CD4-positive, alpha-beta T cell treated with Interleukin-4 for 1 hour (primary cell): ENCODE measurements around the gene DDN.

Source experiments
- DNase-seq, 2 donors: peaks; one replicate each; pipeline ENCODE4 v3.0.0-alpha.2; 2020 to 2022

The DDN gene

DNA sequence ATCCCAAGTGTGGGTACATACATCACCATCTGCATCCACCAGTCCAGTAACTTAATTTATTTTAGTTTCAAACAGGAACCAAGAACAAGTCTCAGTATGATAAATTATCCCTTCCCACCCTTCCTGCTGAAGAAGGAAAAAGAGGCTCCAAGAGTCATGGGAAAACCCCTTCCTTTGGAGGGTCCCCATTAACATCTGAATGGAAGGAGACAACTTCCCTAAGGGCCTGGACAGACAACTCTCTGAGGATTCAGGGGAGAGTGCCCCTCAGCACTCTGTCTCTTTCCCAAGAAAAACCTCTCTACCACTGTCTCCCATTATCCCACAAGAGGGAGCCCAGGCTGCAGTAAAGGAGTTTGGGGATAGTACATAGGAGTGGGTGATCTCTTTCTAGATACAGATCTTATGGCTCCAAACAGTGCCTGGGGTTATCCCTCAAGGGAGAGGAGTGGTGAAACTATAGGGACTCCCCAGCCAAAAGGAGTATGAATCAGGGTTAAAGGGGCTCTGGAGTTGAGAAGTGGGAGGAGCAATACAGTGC is 33.8 kb downstream of the DDN start:
- DNase-seq: no peak

DNA sequence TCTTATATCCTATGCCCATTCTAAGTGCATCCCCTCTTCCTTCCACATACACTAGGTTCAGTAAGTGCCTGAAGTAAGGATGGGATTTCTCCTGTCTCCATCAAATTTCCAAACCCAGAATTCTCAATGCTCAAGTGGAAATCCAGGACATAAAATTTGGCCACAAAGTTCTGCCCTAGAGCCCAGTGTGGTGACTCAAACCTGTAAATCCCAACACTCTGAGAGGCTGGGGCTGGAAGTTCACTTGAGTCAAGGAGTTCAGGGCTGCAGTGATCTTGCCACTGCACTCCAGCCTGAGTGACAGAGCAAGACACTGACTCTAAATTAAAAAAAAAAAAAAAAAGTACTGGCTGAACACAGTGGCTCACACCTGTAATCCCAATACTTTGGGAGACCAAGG is 37.4 kb downstream of the DDN start:
- DNase-seq: no peak

DNA sequence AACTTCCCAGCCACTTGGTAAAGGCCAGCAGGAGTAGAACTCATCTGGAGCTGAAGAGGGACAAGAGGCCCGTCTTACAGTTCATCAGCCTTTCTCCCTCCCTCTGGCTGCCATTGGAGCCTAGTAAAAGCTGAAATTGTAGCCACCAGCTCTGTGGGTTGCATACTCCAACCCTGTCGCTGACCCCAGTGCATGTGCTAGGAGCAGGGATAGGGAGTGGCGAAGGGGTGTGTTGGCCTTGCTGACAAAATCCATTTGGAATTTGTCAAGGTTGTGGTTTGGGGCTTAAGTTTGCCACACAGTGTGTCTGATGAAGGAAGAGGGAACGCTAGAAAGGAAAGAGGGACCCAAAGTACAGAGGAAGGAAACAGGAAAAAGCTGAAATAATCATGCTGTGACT is 37.8 kb downstream of the DDN start:
- DNase-seq: no peak

DNA sequence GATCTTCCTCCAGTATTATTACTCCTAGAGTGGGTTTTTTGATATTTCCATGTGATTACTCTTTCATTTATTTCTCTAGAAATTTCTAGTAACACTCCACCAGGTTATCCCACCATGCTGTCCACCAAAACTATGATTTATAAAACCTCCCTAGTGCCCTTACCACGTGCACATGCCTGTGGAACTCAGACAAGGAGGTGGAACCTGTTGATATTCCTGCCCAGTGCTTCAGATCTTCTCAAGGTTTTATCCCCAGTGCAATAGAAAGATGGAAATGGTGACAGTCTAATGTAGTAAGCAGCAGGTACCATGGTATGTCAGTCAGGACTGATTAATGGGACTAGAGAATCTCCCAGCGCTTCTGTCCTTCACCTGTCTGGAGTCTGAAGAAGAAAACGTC is 38.3 kb downstream of the DDN start:
- no peak for DNase-seq

DNA sequence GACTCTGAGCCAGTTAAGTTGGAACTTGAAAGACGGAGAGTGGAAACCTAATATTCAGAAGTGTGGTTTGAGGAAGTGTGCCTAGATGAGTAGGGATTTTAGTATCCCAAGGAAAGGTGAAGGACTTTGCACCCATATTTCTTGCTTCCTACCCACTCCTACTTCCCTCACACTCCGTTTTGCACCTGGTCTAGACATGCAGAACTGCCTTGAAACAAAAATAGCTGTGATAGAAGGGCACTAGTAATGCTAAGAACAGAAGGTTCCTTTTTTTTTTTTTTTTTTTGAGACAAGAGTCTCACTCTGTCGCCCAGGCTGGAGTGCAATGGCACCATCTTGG is 41.2 kb downstream of the DDN start:
- no peak for DNase-seq

DNA sequence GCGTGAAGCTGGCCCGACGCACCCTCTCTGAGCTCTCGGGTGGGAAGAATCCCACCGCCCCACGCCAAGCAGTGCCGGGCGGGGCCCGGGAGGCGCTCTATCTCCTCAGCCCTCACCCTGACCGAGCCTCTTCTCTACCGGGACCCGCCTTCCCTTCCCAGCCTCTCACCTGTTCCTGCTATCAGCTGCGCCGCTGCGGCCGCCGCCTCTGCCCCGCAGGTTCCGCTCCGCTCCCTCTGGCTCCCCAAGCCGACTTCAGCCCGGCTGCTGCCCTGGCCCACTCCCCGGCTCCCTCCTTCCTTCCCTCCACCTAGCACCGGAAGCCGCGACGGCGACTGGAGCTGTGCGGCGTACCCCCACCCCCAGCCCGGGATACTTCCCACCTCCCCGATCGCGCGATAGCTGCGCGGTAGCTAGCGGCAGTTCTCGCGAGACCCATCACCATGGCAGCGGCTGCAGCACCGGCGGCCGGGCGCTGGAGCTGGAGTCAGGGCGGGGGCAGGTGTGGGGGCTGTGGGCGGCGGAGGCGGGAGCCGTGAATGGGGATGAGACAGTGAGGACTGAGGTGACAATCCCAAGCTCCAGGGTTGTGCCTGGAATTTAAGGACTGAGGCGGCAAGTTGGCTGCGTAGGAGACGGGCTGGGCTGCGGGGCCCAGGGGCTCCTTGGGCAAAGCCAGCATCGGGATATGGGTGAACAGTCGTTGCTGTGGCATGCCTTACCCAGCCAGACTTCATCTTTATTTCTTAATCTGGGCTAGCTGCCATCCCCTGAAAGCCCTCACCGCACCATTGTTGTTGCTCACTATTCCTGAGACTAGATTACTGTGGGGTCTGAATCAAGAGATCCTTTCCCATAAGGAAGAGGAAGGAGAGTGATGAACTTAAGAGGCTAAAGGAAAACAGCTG is 41.8 kb downstream of the DDN start, which contains the start of gene ARF3:
TSS of gene ARF3 (minus strand) at position 347 of the 908 bp plus-strand sequence. CDS start 16,392 bp downstream, outside the sequence.
- DNase-seq: peak; percentile 92 to 93

DNA sequence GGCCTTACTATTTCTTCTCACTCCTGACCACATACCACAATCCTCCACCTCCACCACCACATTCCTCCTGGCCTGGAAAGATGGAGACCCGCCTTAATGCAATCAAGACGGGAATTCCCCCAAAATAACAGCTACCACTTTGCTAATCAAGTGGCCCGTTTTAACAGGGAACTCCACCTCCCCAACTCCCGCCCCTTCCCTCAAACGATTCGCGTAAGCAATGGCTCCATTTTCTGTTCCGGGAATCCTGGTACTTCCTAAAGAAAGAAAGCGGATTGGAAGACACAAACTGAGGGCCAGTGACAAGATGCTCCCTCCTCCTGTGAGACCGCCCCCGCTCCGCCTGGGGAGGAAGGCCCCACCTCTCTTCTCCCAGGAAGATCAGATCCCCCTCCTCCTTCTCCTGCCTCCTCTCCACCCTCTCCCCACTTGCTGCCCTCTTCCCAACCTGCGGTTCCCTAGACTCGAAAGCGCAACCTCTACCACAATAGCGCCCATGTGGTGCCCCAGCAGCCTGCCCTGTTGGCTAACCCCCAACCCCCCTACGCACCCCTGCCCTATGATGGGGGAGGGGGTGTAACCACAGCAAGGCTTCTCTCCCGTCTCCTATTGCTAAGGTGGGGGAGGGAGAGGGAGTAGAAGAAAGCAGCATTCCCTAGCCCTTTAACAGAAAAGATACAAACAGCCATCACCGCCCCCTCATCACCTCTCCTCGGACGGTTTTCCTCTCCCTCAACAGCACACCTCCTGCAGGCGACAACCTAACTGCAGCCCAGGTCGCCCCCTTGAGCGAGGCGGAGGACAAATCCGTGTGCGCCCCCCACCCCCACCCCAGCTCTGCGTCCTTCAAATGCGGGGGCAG is 42.7 kb downstream of the DDN start:
- DNase-seq: peak; percentile 42 to 48

DNA sequence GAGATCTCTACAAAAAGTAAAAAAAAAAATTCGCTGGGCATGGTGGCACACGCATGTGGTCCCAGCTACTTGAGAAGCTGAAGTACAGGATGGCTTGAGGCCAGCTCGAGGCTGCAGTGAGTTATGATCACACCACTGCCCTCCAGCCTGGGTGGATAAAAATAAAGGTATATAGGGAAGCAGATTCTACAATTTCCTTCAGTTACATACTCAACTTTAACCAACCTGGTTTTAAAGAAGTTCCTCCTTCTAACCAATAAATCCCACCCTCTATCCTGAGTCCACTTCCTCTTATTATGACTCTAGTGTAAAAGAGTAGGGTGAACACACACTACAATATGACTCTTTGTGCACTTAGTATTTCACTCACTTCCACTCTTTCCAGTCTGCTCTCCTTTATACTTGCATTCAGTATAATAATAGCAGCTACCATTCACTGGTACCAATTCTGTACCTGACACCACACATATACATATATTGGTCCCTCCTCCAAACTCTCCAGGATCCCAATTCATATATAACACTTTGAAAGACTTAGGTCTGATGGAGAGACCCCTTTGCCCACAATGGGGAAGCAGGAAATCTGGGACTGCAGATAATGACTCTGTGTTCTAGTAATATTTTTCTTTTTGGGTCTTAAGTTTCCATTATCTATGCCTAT is 44.2 kb downstream of the DDN start:
- no peak for DNase-seq

DNA sequence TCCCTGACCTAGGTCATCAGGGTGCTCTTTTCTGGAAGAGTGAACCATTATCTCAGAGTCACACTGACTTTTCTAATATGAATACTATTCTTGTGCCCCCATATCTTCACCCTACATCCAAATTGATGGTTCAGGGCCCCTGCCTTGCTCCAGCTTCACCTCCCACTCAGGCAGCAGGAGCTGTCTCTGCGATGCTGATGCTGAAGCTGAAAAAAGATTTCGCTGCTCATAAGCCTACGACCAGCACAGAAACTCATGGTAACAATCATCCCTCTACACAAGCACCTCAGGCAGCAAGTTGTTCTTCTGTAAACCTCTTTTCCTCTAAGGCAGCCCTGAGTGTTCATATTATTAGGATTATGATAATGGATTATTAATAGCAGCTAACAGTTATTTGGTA is 45.1 kb downstream of the DDN start:
- DNase-seq: no peak

DNA sequence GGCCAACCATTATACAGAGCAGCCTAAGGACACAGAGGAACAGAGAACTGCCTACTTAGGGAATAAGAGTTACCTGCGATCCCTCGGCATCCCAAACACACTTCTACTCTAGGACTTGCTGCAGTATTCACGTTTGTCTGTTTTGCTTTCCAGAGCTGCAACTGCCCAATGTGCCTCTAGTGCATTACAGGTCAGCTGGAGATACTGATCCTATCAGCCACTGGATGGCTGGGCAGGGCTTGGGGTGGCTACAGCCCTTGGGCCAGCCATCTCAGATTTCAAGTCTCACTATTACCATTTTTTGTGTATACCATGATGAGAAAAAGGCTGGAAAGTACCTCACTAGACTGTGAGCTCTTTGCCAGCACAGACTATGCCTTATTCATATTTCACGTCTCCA is 46.5 kb downstream of the DDN start:
- no peak for DNase-seq

DNA sequence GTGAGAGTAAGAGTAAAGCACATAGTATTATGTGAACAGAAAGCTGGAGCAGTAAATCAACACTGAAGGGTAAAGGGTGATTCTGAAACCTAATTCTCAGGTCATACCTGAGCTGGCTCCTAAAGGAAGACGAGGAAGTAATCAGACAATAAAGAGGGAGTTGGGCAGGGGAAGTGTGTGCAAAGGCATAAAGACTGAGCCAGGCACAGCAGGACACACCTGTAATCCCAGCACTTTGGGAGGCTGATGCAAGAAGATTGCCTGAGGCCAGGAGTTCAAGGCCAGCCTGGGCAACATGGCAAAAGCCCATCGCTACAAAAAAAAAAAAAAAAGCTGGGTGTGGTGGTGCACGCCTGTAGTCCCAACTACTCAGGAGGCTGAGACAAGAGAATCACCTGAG is 51.4 kb downstream of the DDN start:
- DNase-seq: no peak

DNA sequence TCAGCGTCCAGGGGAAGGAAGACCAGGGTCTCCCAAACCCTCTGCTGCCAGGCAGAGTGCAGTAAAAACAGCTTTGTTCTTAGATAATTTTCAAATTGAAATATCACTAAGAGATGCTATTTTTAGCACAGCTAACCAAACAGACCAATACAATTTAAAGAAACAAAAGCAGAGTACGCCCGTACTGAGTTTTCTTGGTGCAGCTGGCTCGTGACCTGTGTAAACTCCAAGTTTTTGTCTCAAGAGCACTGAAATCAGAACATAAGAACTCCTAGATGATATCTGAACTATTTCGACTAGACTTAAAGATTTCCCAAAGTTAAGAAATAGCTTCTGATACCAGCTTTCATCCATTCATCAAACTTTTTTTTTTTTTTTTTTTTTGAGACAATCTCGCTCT is 52.2 kb downstream of the DDN start:
- DNase-seq: no peak

DNA sequence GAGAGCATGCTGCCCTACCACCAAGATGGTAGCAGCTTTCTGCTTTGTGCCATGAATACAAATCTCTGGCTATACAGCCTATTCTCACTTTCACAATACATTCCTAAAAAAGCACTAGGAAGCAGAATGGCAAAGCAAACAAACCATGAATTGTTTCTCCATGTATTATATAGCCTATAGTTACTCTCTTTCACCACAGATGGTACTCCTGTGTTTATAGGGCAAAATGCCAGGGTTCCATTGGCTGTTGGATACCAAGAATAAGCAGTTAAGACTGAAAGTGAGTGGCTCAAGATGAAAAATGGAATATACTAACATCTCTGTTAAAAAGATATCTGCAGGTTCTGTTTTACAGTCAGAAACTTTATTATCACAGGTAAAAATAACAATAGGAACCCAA is 53.0 kb downstream of the DDN start:
- DNase-seq: no peak
